Endothelial cell of umbilical vein (primary cell): Measurements from ENCODE around the gene LATS2.

Experiments
- CTCF ChIP-seq, 2 donors: IDR thresholded peaks; 1 replicate in 1 of 2; 2 replicates in 1 of 2; pipeline ENCODE4 v1.5.1; 2011; ENCODE audit warnings: low read length in 2 of 2, mild to moderate bottlenecking in 2 of 2, moderate library complexity in 2 of 2, control low read depth in 1 of 2, inconsistent platforms in 1 of 2, low read depth in 1 of 2; ENCODE audit not compliant: insufficient read depth in 1 of 2; ENCODE audit errors: extremely low read depth in 1 of 2
- EZH2 ChIP-seq: IDR thresholded peaks from 2 replicates; pipeline ENCODE4 v1.6.1; 2012; ENCODE audit warnings: borderline replicate concordance, low read depth, mild to moderate bottlenecking, moderate library complexity, low read length, inconsistent platforms; ENCODE audit not compliant: severe bottlenecking
- MAX ChIP-seq: IDR thresholded peaks from 2 replicates; pipeline ENCODE4 v1.6.1; 2011; ENCODE audit not compliant: insufficient read depth, insufficient read length
- POLR2A ChIP-seq: IDR thresholded peaks from 2 replicates; pipeline ENCODE4 v1.6.1; 2012; ENCODE audit warnings: low read depth, mild to moderate bottlenecking, control low read depth, low read length
- POLR2AphosphoS5 ChIP-seq: IDR thresholded peaks from 2 replicates; pipeline ENCODE4 v1.6.1; 2012; ENCODE audit warnings: low read depth, mild to moderate bottlenecking, control low read depth, low read length, moderate library complexity; ENCODE audit not compliant: insufficient read depth

- TF ChIP-seq POLR2AphosphoS5 (no peak), POLR2A (no peak), MAX (no peak), CTCF (IDR thresholded peaks at IDR 0.05; ENCODE audit: extremely low read depth in 1 of 2, insufficient read depth in 1 of 2, low read depth in 1 of 2, low read length in 2 of 2) (no peak), EZH2 (no peak)
Measured at GRCh38 chr13:21077076-21077787, 15.8 kb upstream of the LATS2 start.
